Spleen (tissue), 11 donors: Measurements from ENCODE around the gene TRPM5. TPM values are rescaled to one million over a fixed set of nuclear protein-coding genes. Genes with fewer than 3 reads are reported as not detected.

ENCODE experiments used
- DNase-seq: peaks from one replicate; pipeline ENCODE4 v3.0.0-alpha.2; 2020
- H3K27ac ChIP-seq, 8 donors: fragments of 200-600 bp; sonication (generic) in 7 of 8; 1 replicate in 4 of 8; 2 replicates in 4 of 8; pipeline versions ENCODE4 v1.5.0 to v1.8.0; 2016 to 2021; ENCODE audit warnings: inconsistent platforms in 4 of 8, mild to moderate bottlenecking in 4 of 8, moderate library complexity in 1 of 8
- H3K27me3 ChIP-seq, 7 donors: fragments of 200-600 bp; sonication (generic) in 6 of 7; replicated peaks in 1 of 7; 1 replicate in 4 of 7; 2 replicates in 3 of 7; pipeline versions ENCODE4 v1.5.0 to v1.8.0; 2016 to 2021; ENCODE audit warnings: inconsistent platforms in 3 of 7, mild to moderate bottlenecking in 1 of 7
- H3K36me3 ChIP-seq, 6 donors: fragments of 200-600 bp; sonication (generic) in 5 of 6; 1 replicate in 4 of 6; 2 replicates in 2 of 6; pipeline versions ENCODE4 v1.5.0 to v1.8.0; 2016 to 2021; ENCODE audit warnings: inconsistent platforms in 2 of 6
- H3K4me1 ChIP-seq, 6 donors: fragments of 200-600 bp; sonication (generic) in 5 of 6; 1 replicate in 3 of 6; 2 replicates in 3 of 6; pipeline versions ENCODE4 v1.5.0 to v1.8.0; 2016 to 2021; ENCODE audit warnings: inconsistent platforms in 3 of 6
- H3K4me3 ChIP-seq, 8 donors: fragments of 200-600 bp; sonication (generic) in 7 of 8; 1 replicate in 4 of 8; 2 replicates in 4 of 8; pipeline versions ENCODE4 v1.5.0 to v1.8.0; 2016 to 2021; ENCODE audit warnings: inconsistent platforms in 4 of 8, mild to moderate bottlenecking in 4 of 8, moderate library complexity in 2 of 8
- H3K9me3 ChIP-seq, 8 donors: fragments of 200-600 bp; sonication (generic) in 7 of 8; 1 replicate in 4 of 8; 2 replicates in 4 of 8; pipeline versions ENCODE4 v1.5.0 to v1.8.0; 2016 to 2021; ENCODE audit warnings: inconsistent platforms in 4 of 8
- POLR2A ChIP-seq, 3 donors: fragments of 450-650 bp; IDR thresholded peaks; one replicate each; pipeline ENCODE4 v1.5.1; 2017; ENCODE audit warnings: antibody characterized with exemption in 3 of 3, mild to moderate bottlenecking in 1 of 3
- POLR2AphosphoS5 ChIP-seq, 3 donors: sonication (generic); formaldehyde crosslinking; IDR thresholded peaks; one replicate each; pipeline ENCODE4 v1.5.1; 2017; ENCODE audit warnings: antibody characterized with exemption in 3 of 3
- WGBS, 5 donors: extraction: QIAGEN DNeasy Blood & Tissue Kit in 3 of 5; methylation state at CpG; one replicate each; pipeline versions ENCODE4 v1.1.5 to v1.1.7; 2013 to 2018; 5-methylcytosine and 5-hydroxymethylcytosine counted together
- intact Hi-C: fragments of 100-400 bp; cut with DNase I; formaldehyde crosslinking; loops from one replicate; pipeline ENCODE4 v1.15.0; 2023; ENCODE audit warnings: low total_unique reads
- polyA plus RNA-seq, 3 donors: library from polyadenylated mRNA; stranded (reverse); fragments of 200-250 nt; gene quantifications; one replicate each; pipeline ENCODE4 v1.2.1, GENCODE V29; 2013
- total RNA-seq, 7 donors: library from RNA; depleted of rRNA in 3 of 7; stranded (reverse); fragments of >200 nt in 3 of 7; fragmentation: NEBNext Ultra II Directional in 4 of 7; extraction: Animal tissue kit (Norgen Biotek cat#: 25700) in 4 of 7; gene quantifications; one replicate each; pipeline versions ENCODE4 v1.1.0 to v1.2.1, GENCODE V29; 2016 to 2021
- TF ChIP-seq, protein P1 (sequence below), 11 experiments: fragments of 200-600 bp in 7 of 11; fragments of 450-650 bp in 4 of 11; sonication (generic) in 4 of 11; IDR thresholded peaks in 8 of 11; conservative IDR thresholded peaks in 3 of 11; 1 replicate in 7 of 11; 2 replicates in 4 of 11; pipeline versions ENCODE4 v1.4.0 to v1.8.0; 2016 to 2021; ENCODE audit warnings: antibody characterized with exemption in 11 of 11, inconsistent platforms in 4 of 11, mild to moderate bottlenecking in 1 of 11
- donor health status: healthy with polysubstance abuse.
- donor health status: DM: no; HTN: no; CAD: no; lungs with moderate emphysema.
- donor health status: DM: no; HTN: no; CAD: no.
- donor health status: Bipolar disorder and iron deficiency.
- donor health status: healthy.
- donor health status: DM: no; HTN: no; CAD: no.
- donor health status: DM: yes; HTN: yes; CAD: no.

The TRPM5 gene
- total and polyA plus RNA-seq, 10 donors = 0.02 to 0.28 (median 0.16) TPM; not detected in 4

DNA sequence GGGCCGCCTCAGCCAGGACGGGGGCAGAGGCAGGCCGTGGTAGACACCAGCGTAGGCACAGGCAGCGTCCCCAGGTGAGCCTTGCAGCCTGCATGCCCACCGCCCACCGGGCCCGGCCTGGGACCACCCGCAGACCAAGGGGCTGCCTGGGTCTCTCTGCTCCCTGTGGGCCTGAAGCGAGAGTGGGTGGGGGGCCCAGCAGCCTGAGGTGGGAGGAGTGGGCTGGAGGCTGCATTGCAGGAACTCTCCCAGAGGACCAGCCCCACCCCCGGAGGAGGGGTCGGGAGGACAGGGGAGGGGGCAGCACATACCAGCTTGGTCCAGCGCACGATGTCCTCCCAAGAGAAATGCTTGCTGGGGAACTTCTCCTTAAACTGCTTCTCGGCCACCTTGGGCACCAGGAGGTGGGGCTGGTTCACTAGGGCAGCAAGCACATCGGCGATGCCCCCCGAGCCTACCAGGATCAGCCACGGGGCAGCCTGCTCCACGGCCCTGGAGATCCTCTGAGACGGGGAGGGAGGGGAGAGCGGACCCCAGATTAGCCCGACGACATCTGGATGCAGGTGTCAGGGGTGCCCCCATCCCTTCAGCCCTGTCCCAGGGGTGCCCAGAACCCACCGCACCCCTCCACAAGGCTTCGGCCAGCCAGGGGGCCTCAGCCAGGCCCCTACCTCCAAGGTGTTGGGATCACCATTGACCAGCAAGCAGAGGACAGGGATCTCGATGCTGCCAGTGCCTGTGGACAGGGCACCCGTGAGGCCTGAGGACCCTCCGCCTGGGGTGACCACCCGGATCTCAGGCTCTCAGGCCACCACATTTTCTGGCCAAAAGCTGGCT lies 26.2 kb downstream of the TRPM5 start:
- WGBS, 5 donors = 60 to 92% (median 84%) methylated on average over 4 to 30 of the region's 30 CpGs
- H3K4me1 ChIP-seq = peaks cover 6 to 21% (median 14%) of the 10 kb centered on the region in 6 donors
- H3K36me3 ChIP-seq = no peaks in the 10 kb centered on the region
- no peak for DNase-seq
- intact Hi-C loops = loop anchor here (2.0 kb wide), 2 partner anchors 113 to 221 kb away; no protein-coding TSS in a partner anchor
- H3K27me3 ChIP-seq = peaks cover 0 to 42% (median 5%) of the 10 kb centered on the region in 7 donors
- H3K27ac ChIP-seq = no peak overlapping the region
- H3K9me3 ChIP-seq = no peaks in the 10 kb centered on the region
- TF ChIP-seq, protein P1, sequence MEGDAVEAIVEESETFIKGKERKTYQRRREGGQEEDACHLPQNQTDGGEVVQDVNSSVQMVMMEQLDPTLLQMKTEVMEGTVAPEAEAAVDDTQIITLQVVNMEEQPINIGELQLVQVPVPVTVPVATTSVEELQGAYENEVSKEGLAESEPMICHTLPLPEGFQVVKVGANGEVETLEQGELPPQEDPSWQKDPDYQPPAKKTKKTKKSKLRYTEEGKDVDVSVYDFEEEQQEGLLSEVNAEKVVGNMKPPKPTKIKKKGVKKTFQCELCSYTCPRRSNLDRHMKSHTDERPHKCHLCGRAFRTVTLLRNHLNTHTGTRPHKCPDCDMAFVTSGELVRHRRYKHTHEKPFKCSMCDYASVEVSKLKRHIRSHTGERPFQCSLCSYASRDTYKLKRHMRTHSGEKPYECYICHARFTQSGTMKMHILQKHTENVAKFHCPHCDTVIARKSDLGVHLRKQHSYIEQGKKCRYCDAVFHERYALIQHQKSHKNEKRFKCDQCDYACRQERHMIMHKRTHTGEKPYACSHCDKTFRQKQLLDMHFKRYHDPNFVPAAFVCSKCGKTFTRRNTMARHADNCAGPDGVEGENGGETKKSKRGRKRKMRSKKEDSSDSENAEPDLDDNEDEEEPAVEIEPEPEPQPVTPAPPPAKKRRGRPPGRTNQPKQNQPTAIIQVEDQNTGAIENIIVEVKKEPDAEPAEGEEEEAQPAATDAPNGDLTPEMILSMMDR (IDR thresholded peaks at IDR 0.05 in 8 of 11, conservative IDR thresholded peaks at IDR 0.05 in 3 of 11) = no peak
- TF ChIP-seq POLR2A (IDR thresholded peaks at IDR 0.05) (no peak), POLR2AphosphoS5 (IDR thresholded peaks at IDR 0.05) (no peak)
- H3K4me3 ChIP-seq = no peak overlapping the region

DNA sequence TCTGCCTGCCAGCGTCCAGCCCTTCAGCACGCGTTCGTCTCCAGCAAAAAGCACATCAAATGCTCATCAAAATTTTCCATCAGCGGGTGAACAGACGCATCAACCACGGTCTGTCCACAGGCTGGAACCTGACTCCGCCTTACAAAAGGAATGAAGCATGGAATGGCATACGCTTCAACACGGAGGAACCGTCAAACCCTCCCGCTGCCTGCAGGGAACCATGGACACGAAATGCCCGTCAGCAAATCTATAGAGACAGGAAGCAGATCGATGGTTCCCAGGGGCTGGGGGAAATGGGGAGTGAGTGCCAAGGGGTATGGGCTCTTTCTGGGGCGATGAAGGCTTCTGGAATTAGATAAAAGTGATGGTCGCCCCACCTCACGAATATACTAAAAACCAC lies 27.5 kb downstream of the TRPM5 start:
- TF ChIP-seq POLR2A (IDR thresholded peaks at IDR 0.05) = no peak
- no peak for TF ChIP-seq POLR2AphosphoS5 (IDR thresholded peaks at IDR 0.05)
- TF ChIP-seq, protein P1 (IDR thresholded peaks at IDR 0.05 in 8 of 11, conservative IDR thresholded peaks at IDR 0.05 in 3 of 11) = no peak
- Histone ChIP-seq H3K9me3 (no peaks in the 10 kb centered on the region), H3K36me3 (no peaks in the 10 kb centered on the region), H3K27ac (no peak overlapping the region), H3K4me1 (peaks cover 6 to 21% (median 14%) of the 10 kb centered on the region in 6 donors), H3K4me3 (no peak overlapping the region), H3K27me3 (peaks cover 0 to 30% (median 5%) of the 10 kb centered on the region in 7 donors)
- 85 to 88% (median 85%) methylated on average over 18 of the region's 18 CpGs for WGBS, 5 donors
- intact Hi-C loops = loop anchor here (2.0 kb wide), 1 partner anchor 112 kb away; no protein-coding TSS in a partner anchor
- DNase-seq = no peak

DNA sequence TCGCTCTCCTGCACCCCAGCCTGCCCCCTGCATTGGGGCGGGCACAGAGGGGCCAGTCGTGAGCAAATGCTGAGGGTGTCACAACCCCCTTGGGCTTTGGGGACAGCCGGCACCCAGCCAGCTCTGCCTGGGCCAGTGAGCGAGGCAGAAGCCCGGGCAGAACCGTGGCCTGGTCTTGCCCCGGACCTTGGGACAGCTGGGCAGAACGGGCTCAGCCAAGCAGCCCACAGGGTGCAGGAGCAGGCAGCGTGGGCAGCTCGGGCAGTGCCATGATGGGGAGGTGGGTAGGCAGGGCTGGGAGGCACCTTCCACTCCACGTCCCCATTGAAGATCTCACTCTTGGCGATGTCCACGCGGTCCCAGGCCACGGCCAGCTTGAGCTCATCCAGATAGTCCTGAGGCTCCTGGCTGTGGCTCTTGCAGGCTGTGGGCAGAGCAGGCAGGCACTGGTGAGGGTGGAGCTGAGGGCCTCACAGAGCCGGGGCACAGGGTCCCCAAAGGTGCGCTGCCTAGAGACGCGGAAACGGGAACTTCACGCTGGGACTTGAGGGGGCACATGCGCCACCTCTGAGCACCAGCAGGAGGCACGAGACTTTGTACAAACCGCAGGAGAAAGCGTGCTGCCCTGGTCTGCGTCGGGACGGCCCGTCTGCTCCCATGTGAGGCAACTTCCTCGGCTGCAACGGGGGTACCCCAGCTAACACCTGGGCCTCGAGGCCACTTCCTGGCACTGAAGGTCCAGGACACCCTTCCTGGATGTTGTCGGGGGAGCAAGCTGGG lies 28.5 kb downstream of the TRPM5 start:
- TF ChIP-seq POLR2AphosphoS5 (IDR thresholded peaks at IDR 0.05) = no peak
- TF ChIP-seq POLR2A (IDR thresholded peaks at IDR 0.05) = no peak
- TF ChIP-seq, protein P1 (IDR thresholded peaks at IDR 0.05 in 8 of 11, conservative IDR thresholded peaks at IDR 0.05 in 3 of 11) = no peak
- H3K4me1 ChIP-seq = peaks cover 5 to 18% (median 13%) of the 10 kb centered on the region in 6 donors
- peaks cover 0 to 20% (median 0%) of the 10 kb centered on the region in 7 donors for H3K27me3 ChIP-seq
- no peak for DNase-seq
- no peaks in the 10 kb centered on the region for H3K9me3 ChIP-seq
- 66 to 81% (median 75%) methylated on average over 27 to 34 of the region's 34 CpGs for WGBS, 5 donors
- intact Hi-C loops = loop anchor here (2.0 kb wide), 1 partner anchor 111 kb away; no protein-coding TSS in a partner anchor
- no peak overlapping the region for H3K4me3 ChIP-seq
- H3K36me3 ChIP-seq = no peaks in the 10 kb centered on the region
- H3K27ac ChIP-seq = no peak overlapping the region
